Measurements from ENCODE around the gene ZNF513.

DNA sequence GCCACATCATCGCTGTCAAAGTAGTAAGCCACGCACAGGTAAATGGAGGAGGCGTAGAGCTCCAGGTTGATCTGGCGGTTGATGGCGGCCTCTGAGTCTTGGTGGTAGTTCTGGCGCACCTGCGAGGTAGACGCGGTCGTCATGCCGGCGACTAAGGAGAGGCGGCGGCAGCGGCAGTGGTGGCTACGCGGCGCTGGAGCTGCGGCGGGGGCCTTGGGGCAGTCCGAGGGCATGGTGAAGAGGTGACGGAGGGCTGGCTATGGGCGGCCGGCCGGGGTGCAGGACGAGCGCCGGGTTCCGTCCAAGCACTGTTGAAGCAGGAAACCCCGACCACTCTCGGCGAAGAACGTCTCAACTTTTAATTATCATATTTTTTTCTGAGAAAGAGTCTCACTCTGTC, 12.7 kb upstream of the ZNF513 start:
- TF ChIP-seq, protein P1, sequence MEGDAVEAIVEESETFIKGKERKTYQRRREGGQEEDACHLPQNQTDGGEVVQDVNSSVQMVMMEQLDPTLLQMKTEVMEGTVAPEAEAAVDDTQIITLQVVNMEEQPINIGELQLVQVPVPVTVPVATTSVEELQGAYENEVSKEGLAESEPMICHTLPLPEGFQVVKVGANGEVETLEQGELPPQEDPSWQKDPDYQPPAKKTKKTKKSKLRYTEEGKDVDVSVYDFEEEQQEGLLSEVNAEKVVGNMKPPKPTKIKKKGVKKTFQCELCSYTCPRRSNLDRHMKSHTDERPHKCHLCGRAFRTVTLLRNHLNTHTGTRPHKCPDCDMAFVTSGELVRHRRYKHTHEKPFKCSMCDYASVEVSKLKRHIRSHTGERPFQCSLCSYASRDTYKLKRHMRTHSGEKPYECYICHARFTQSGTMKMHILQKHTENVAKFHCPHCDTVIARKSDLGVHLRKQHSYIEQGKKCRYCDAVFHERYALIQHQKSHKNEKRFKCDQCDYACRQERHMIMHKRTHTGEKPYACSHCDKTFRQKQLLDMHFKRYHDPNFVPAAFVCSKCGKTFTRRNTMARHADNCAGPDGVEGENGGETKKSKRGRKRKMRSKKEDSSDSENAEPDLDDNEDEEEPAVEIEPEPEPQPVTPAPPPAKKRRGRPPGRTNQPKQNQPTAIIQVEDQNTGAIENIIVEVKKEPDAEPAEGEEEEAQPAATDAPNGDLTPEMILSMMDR (IDR thresholded peaks at IDR 0.05; ENCODE audit: low read length): no peak
- TF ChIP-seq EZH2 (IDR thresholded peaks at IDR 0.05; ENCODE audit: borderline replicate concordance, low read length): no peak

All from OCI-LY1 (cell line).